AG04449 (cell line): ENCODE data around the gene STAT1.

Source experiments
- CTCF ChIA-PET: fragments of 350-600 bp; formaldehyde crosslinking; extraction: SDS; loops from one replicate; lab custom pipeline; 2021; ENCODE audit warnings: antibody characterized with exemption; lab: Yijun Ruan, JAX
- POLR2A ChIA-PET: fragments of 400-600, 350-600 bp; formaldehyde crosslinking; extraction: SDS; loops from one replicate; lab custom pipeline; 2020; ENCODE audit warnings: antibody characterized with exemption, inconsistent platforms; lab: Yijun Ruan, JAX
- DNase-seq: peaks from one replicate; pipeline ENCODE4 v3.0.0-alpha.2; 2010; ENCODE audit warnings: low read depth, low spot score
- H3K4me3 ChIP-seq: 2 replicates; pipeline ENCODE4 v1.5.1; 2011; ENCODE audit warnings: low read depth, mild to moderate bottlenecking, control low read depth, low read length
- CTCF ChIP-seq: IDR thresholded peaks from one replicate; pipeline ENCODE4 v1.5.1; 2011; ENCODE audit warnings: mild to moderate bottlenecking, moderate library complexity, low read length, control low read depth, inconsistent platforms; ENCODE audit not compliant: insufficient read depth; ENCODE audit errors: missing control alignments

Gene STAT1

GRCh38 chr2:190938771-190939335, 75.1 kb downstream of the STAT1 start:
- H3K4me3 ChIP-seq: no peak overlapping the region
- ChIA-PET CTCF (no interaction called here), POLR2A (no interaction called here)
- no peak for TF ChIP-seq CTCF
- DNase-seq: no peak

GRCh38 chr2:190935054-190935453, 78.9 kb downstream of the STAT1 start:
- no peak overlapping the region for H3K4me3 ChIP-seq
- CTCF ChIA-PET: no interaction called here
- no peak for TF ChIP-seq CTCF
- no peak for DNase-seq
- POLR2A ChIA-PET: no interaction called here

- ChIA-PET POLR2A (interaction anchor here (0.6 to 1.1 kb wide), 2 partner anchors 9 to 43 kb away, joined by 3 read pairs; no protein-coding TSS in a partner anchor), CTCF (interaction anchor here (0.9 to 1.1 kb wide), 3 partner anchors 20 to 152 kb away, joined by 3 read pairs; no protein-coding TSS in a partner anchor)
- no peak for DNase-seq
- no peak for TF ChIP-seq CTCF
- no peak overlapping the region for H3K4me3 ChIP-seq
These were observed 80.6 kb downstream of the STAT1 start for GRCh38 chr2:190933361-190933760.

- DNase-seq: no peak
- no peak for TF ChIP-seq CTCF
- CTCF ChIA-PET: interaction anchor here (1.0 to 1.1 kb wide), 2 partner anchors 82 to 151 kb away, joined by 3 read pairs; no protein-coding TSS in a partner anchor
- POLR2A ChIA-PET: no interaction called here
- no peak overlapping the region for H3K4me3 ChIP-seq
These were observed 81.5 kb downstream of the STAT1 start for GRCh38 chr2:190932514-190932913.

GRCh38 chr2:190930411-190930810, 83.6 kb downstream of the STAT1 start:
- no peak overlapping the region for H3K4me3 ChIP-seq
- CTCF ChIA-PET: interaction anchor here (0.8 to 1.0 kb wide), 2 partner anchors 44 to 80 kb away, joined by 3 read pairs; no protein-coding TSS in a partner anchor
- no peak for DNase-seq
- POLR2A ChIA-PET: no interaction called here
- no peak for TF ChIP-seq CTCF

GRCh38 chr2:190929919-190930318, 84.1 kb downstream of the STAT1 start:
- no peak for TF ChIP-seq CTCF
- CTCF ChIA-PET: interaction anchor here (1.0 kb wide), 1 partner anchor 80 kb away, joined by 3 read pairs; no protein-coding TSS in a partner anchor
- POLR2A ChIA-PET: no interaction called here
- DNase-seq: no peak
- H3K4me3 ChIP-seq: no peak overlapping the region
